HG03520 (cell line): ENCODE data around the gene RGPD6.
"Not testable (repeated sequence)": the region's sequence is repeated elsewhere in the genome, so short reads cannot be mapped to it uniquely, and the experiment has no call there.

Experiments
- ATAC-seq: cut with Tn5 transposase; IDR thresholded peaks from one replicate; pipeline ENCODE4 v1.9.1; 2021; ENCODE audit warnings: mild to moderate bottlenecking, moderate library complexity; ENCODE audit not compliant: unreplicated experiment

The RGPD6 gene

DNA sequence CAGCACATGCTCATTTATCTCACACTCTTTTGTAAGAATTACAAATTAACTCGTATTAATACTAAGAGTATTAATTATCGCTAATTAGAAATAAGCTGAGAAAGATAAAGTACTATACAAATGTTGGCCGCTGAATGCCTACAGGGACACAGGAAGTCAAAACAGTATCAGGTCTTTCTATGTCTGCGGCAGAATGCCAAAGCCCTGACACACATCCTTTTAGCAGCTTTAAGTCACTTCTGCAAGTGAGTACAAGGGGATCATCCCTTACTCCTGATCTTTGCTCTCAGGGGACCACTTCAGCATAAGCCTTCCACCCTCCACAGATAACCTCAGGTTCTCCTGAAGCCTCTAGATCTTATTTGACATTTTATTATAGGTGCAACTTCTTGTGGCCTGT is 94.3 kb downstream of the RGPD6 start:
- not testable (repeated sequence) for ATAC-seq

DNA sequence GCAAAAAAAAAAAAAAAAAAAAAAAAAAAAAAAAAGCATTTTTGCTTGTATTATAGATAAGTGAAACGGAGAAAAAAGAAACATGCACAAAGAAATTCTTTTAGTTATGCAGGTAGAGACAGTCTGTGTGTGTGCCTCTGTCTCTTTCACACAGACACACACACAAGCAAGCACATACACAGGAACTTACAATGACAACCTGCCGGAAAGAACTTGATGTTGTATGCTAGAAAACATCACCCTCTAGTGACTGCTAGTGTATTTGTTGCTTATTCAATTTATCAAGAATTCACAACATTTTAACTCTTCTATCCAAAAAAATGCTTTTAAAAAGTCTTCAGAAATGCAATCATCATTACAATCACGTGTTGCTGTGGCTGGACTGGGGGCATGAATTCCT is 95.8 kb downstream of the RGPD6 start:
- ATAC-seq: not testable (repeated sequence)

DNA sequence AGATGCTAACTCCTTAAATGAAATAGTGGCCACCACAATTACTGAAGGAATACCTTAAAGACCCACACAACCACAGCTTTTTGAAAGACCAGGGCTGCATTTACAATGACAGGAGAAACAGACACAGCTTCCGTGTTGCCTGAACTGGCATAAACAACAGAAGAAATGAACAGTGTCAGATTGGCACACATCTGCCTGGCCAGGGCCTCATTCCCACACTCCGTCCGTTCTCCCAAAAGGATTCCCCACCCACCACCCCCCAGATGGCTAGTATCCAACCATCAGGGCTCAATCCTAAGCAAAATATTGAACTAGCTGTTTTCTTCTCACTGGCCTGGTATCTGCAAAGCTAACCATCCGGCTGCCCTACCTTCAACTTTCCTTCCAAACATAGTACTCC is 96.9 kb downstream of the RGPD6 start:
- not testable (repeated sequence) for ATAC-seq

DNA sequence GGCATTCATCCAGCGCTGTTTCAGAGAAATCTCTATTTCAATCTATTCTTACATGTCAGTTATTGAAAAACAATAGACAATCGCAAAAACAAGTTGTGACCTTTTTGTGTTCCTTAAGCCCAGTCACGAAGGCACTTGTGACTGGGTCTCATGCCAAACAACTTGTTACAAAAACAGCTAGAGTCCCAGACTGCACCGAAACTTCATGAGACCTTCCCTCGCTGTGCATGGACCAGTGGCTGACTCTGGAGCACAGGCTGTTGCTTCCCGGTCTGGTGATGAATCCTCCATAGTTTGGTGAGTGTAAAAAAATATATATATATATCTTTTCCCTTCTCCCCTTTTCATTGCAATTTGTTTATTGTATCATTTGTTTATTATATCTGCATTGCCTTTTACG is 99.7 kb downstream of the RGPD6 start:
- not testable (repeated sequence) for ATAC-seq

DNA sequence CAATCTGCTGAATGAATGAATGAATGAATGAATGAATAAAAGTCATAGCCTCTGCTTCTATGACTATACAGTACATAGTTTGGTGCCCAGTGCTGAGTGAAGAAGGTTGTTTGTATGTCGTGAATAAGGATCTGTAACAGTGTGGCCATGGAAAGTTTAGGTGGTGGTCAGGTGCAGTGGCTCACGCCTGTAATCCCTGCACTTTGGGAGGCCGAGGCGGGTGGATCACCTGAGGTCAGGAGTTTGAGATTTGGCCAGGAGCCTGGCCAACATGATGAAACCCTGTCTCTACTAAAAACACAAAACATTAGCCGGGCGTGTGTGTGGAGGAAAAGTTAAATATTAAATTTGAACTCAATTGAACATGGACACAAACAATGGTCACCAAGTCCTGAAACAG is 100.1 kb downstream of the RGPD6 start:
- not testable (repeated sequence) for ATAC-seq

DNA sequence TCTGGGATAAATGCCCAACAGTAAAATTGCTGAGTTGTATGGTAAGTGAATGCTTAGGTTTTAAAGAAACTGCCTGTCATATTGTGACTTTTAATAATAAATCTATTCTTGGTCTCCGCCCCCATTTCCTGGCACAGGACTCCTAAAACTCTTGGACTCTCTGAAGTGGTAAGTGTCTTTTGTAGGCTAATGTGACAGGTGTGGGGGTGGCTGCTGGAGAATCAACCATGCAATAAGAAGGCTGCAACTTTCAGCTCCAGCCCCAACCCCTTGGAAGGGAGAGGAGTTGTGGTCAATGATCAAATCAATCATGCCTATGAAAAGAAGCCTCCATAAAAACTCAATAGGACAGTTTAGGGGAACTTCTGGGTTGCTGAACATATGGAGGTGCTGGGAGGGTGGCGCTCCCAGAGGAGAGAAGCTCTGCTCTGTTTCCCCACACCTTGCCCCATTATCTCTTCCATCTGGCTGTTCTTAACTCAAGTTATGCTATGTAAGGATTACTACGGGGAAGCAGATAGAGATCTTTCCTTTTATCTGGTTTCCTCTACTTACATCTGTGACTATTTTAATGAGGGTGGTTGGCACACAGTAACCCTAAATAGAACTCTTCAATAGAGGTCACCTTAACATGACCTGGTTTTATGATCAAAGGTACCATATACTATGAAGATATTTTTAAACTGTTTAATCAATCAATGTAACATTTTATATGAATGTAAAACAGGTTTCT is 101.2 kb downstream of the RGPD6 start:
- ATAC-seq: not testable (repeated sequence)

DNA sequence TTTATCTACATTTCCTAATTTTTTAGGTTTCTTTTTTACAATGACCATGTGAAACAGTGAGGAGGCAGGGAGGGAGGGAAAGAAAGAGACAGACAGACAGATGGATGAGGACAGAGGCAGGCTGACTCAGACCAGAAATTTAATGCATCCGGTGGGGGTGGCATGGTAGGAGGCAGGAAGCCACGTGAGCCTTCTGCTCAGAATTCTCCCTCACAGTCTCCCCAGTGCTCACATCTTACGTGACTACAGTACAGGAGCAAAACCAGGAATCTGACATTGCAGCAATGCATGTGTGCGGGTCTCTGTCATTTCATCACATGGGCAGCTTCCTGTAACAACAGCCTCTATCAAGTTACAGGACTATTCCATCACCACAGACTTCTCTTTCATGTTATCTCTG is 102.1 kb downstream of the RGPD6 start:
- peak; percentile 96 for ATAC-seq

DNA sequence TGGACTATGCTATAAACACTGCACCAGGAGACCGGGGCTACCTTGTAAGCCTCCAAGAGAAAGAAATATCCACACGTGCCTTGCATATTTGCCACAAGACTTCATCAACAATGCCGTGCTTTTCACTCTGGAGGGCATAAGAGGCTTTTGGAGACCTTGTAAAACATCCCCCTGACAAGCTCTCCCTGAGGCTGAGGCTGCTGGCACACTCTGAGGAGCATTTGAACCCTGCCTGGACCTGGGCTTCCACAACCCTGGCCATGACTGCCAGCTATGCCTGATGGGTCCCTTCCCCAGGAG is 104.0 kb downstream of the RGPD6 start:
- ATAC-seq: not testable (repeated sequence)

DNA sequence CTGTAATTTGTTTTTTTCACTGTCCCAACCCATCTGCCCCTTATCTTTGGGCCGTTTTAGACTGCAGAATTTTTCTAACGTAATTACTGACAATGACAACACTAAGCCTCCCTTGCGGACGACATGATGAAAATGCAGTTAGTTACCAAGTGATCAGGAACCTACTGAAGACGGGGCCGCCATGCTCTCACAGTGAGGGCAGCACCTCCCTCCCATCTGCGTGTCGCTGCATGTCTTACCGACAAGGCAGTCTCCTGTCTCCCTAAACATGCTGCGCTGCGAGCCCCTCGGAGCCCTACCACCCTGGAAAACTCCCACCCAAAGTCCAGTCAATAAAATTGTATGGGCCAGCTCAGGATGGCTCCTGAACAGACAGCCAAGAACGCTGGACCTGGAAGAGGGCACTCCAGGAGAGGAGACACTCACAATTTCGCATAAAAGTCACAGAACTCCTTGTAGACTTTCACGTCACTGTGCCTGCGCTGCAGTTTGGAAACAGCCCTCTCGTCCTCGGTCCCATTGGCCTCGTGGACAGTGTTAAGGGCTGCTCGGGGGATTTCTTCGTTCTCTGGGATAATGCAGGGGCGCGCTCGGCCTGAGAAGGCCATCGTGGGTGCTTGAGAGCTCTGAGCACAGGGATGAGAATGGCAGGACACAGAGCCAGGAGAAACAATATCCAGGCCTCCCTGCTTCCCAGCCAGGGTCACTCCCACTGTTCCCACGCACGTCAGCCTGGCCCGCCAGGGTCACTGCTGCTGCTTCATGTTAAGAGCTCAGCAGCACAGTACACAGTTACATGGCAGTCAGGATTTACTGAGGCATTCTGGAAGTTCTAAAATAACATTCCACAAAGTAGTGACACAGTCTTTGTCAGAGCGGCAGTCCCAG is 104.6 kb downstream of the RGPD6 start, which contains the start of gene LIMS4:
Gene LIMS4 (minus strand): TSS at position 646 of the 888 bp plus-strand sequence. CDS start 38 bp downstream, at position 608.
- not testable (repeated sequence) for ATAC-seq

DNA sequence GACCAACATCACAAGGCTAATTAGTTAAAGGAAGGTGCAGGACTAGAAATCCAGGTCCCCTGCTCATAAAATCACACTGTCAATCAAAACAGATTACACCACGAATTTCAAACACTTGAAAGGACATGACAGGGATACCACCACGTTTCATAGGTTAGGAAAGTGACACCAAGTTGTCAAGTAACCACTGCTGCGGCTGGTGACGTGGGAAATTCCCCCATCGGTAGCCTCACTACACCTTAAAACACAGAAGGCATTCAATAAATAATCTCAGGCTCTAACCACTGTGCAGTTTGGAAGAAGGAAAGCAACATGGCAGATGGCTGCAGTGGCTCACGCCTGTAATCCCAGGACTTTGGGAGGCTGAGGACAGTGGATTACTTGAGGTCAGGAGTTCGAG is 108.1 kb downstream of the RGPD6 start:
- not testable (repeated sequence) for ATAC-seq

DNA sequence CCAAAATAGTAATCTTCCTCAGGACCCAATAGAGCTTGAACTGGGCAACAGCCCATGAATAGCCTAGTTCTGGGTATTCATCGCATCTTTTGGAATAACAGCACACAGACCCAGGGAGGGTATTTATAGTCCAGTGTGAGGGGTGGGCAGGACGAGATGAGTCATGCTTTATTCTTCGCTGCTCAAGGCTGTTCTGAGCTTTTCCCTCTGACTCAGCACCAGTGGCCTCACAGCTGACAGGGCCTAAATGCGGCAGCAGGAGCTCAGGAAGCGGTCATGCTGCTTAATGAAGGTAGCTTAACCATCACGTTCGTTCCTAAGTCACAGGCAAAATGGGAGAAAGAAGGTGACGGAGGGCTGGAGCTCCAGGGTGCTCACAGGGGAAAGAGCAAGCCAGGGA is 111.7 kb downstream of the RGPD6 start:
- peak; percentile 85 for ATAC-seq
